ENCODE results near the gene DCUN1D1.
A peak's percentile ranks its signal among the peaks of the same experiment; 100 is the strongest.

DCUN1D1 gene

DNA sequence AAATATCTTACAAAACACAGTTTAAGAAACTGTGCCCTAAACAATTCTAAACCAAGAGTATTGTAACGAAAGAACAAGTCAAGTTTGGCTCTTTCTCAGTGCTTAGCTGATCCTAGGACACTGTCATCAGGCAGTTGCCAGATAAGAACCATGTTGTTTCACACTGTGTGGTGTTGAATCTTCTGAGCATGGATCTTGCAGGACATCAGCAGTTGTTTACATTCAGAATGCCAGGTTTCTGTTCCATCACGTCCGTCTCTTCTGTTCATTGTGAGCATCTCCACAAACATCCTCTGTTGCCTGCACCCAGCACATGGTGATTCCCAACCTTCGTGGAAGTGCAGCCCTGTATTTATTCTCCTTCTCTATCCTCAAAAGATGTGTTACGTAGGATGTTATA is 67.9 kb downstream of the DCUN1D1 start:
- TF ChIP-seq, protein P1, sequence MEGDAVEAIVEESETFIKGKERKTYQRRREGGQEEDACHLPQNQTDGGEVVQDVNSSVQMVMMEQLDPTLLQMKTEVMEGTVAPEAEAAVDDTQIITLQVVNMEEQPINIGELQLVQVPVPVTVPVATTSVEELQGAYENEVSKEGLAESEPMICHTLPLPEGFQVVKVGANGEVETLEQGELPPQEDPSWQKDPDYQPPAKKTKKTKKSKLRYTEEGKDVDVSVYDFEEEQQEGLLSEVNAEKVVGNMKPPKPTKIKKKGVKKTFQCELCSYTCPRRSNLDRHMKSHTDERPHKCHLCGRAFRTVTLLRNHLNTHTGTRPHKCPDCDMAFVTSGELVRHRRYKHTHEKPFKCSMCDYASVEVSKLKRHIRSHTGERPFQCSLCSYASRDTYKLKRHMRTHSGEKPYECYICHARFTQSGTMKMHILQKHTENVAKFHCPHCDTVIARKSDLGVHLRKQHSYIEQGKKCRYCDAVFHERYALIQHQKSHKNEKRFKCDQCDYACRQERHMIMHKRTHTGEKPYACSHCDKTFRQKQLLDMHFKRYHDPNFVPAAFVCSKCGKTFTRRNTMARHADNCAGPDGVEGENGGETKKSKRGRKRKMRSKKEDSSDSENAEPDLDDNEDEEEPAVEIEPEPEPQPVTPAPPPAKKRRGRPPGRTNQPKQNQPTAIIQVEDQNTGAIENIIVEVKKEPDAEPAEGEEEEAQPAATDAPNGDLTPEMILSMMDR (IDR thresholded peaks at IDR 0.05), result no peak

DNA sequence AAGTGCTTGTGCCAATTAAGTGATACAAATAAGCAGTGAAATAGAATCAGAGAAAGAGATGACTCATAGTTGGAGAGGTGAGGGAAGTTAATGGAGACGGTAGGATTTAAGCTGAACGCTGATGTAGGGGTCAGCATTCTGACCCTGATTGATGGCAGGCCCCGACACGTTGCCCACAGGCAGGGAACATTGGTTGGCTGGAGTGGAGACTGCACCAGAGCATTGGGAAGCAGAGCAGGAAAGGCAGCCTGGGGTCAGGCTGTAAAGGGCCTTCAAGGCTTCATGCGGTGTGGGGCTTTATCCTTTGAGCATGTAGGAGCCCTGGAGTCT is 68.6 kb downstream of the DCUN1D1 start:
- TF ChIP-seq, protein P1 (IDR thresholded peaks at IDR 0.05), result no peak

DNA sequence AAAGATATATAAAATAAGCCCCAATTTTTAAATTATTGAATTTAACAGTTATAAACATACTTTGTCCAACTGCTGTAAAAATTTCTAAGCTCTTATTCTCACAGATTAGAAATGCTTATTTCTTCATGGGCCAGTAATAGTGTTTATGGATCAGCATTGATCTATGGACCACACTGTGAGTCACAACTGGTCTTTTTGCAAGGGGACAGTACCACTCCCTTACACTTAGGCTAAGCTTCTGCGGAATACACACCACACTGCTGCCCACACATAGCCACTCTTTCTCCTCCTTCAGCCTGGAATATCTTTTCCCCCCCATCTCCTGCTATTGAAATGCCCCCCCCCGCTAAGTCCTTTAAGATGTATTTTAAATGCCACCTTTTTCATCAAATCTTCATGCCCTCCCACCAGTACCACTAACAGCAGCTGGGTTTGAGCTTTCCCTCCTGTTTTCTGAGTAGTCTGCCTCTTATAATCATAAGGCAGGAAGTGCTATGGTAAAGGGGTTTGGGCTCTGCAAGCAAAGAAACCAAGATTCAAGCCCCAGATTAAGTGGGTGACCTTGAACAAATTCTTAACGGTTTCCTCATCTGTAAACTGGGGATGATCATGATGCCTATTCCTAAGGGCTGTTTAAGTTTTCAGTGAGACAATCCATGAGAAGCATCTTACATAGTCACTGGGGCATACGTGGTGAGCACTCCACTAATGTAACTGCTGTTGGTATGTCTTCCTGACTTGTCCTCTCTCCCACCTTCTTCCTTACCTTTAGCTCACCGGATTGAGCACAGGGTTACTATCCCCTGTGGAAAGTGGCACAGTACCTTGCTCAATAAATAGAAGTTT is 69.2 kb downstream of the DCUN1D1 start:
- TF ChIP-seq, protein P1 (IDR thresholded peaks at IDR 0.05), result no peak

DNA sequence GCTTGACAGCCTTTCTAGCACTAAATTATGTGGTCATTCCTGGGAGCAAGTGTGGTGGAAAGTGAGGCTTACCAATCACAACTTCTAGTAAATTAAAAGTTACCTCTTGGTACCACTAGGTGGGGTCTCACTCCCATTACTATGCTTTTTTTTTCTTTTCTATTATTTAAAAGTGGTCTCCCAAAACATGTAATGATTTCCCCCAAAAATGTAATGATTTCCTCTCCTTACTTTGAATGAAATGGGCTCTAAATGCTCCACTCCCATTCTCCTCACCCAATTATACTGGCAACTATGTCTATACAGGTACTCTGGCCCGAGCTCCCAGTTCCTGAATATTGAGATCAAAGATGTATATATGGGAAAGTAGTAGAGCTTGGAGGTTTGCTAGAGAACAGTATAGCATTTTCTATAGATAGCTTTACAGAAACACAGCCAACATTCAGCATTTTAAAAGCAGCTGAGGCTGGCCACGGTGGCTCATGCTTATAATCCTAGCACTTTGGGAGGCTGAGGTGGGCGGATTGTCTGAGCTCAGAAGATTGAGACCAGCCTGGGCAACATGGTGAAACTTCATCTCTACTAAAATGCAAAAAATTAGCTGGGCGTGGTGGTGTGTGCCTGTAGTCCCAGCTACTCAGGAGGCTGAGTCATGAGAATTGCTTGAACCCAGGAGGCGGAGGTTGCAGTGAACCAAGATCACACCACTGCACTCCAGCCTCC is 70.9 kb downstream of the DCUN1D1 start:
- TF ChIP-seq, protein P1 (IDR thresholded peaks at IDR 0.05), result peak; percentile 67

DNA sequence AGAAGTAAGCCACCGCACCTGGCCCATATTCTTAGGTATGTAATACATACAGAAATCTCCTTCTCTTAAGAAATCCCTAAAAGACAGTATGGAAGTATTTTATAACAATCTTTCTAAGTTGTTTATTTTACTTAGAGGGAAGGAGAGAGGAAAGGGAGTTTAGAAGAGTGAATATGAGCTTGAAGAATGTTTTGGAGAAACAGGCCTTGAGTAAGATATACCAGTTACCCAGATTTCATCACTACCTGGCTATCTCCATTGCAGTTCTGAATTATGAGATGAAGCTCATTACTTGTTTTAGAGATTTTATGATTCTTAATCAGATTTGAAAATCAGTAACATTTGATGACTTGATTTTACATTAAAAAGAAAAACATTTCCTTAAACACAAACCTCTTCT is 71.9 kb downstream of the DCUN1D1 start:
- TF ChIP-seq, protein P1 (IDR thresholded peaks at IDR 0.05), result no peak

DNA sequence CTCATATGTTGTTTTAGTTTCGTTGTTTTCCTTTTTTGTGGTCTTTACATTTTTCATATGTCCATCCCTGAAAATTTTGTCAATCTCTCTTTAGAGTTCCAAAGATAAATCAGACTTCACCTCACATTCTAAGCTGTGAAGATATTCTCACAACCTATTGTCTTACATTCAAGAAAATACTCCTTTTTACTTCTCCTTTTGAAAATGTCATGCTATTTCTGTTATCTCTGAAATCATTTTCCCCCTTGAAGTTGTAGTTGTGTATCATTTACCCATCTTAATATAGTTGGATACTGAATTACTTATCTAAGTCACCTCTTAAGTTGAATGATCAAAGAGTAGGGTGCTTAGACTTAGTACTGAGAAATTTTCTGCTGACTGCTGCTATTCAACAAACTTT is 74.3 kb downstream of the DCUN1D1 start:
- TF ChIP-seq, protein P1 (IDR thresholded peaks at IDR 0.05), result no peak

DNA sequence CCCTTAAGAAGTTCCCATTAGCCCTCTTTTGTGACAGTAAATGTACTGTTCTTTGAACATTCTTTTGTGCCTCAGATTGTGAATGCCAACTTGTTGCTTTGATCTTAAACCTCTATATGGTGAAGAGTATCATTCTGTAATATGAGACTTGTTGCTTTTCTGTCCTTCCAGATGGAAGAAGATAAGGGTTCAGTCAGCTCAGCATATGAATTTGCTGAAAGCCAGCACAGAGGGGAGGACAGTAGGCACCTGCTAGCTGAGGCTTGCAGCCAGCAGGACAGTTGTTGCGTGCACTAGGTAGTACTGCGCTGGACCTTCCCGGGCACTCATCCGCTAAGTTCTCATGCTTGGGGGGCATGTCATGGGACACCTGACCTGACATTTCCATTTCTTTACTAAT is 74.7 kb downstream of the DCUN1D1 start:
- TF ChIP-seq, protein P1 (IDR thresholded peaks at IDR 0.05), result no peak
